NCI-H748 treated with DMSO at 0.1 percent for 48 hours (cell line): ENCODE results near the gene EBF3.

Experiments
- DNase-seq: peaks from one replicate; lab custom pipeline; 2025; lab: John Stamatoyannopoulos, UW

Gene EBF3

DNA sequence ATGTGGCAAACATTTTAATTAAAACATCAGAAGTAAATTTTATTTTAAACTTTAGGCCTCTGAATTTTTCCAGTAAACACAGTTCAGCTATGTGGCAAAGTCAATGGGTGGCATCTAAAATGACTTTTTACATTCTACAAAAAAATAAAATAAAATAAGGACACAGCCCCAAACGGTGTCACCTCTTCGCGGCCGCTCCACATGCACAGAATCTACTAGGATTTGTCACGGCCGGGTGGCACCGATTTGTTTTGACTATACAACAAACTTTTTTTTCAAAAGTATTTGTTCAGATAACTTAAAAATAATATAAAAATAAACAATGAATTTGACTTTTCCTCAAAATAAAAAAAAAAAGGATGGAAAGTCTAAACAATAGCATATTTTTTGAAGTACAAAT is 127.8 kb downstream of the EBF3 start:
- no peak for DNase-seq

DNA sequence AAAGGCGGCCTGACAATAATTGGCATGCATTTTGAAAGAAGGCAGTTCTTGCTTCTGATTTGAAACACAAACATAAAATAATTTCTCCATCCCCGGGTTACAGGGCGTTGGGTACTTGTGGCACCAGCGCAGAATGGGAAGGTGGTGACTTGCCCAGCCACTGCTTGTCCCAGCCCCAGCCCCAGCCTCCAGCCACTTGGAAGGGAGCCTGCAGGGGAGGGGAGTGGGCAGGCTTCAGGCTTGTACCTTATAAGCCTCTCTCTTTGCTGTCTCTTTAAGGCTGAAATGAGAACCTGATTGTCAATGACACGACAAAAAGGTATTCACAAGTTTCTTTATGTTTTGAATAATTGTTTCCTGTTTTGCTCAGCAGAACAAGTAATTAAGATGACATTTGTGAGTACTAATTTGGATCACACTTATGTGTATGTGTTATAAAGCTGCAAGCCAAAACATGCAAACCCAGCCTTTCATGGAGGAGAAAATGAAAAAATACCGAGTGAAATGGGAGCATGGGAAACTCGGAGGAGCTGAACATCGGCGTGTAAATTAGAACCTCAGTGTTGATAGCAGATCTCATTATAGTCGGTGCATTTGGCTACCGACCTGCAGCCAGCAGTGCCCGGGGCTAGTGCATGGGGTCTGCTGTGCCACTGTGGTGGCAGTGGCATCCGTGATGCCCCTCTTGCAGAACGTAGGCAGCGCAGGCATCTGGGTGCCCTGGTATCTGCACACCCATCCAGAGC is 129.9 kb downstream of the EBF3 start:
- DNase-seq, result peak; percentile 15

DNA sequence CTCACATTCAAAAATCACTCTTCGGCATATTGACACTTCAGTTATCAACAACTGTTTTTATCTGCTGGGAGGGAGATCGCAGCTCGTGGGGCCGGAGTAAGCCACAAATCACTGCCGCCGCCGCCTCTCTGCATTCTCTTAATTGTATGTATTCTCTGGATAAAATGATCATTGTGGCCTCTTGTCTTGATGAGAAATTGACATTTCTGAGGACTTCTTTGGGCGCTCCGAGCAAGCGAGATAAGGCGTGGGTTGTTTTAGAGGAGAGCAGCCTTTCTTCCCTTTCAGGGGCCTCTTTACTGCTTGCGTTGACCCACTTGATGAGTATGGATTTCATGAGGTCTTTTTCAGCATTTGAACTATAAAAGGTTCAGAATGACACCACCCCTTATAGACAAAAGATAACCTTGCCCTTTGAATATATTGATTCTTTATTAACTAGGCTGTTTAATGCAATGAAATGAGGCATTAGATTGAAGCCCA is 130.6 kb downstream of the EBF3 start:
- DNase-seq, result no peak

GRCh38 chr10:129832573-129833467 is 131.3 kb downstream of the EBF3 start:
- no peak for DNase-seq

DNA sequence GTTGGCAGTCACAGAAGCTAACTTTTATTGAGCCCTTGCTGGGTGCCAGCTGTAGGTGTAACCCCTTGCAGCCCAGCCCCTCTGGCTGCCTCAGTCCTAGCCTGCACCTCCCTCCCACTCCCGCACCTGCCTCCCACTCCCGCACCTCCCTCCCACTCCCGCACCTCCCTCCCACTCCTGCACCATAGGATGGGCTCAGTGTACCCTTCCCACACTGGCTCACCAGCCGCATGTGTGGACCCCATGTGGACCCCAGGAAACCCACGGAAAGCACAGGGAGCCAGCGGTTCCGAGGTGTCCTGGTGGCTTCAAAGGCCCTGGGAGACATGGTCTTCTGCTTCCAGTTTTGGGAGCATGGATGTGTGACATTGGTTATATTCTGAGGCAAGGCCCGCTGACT is 132.9 kb downstream of the EBF3 start:
- DNase-seq, result no peak

GRCh38 chr10:129825826-129826225 is 138.2 kb downstream of the EBF3 start:
- DNase-seq, result no peak

DNA sequence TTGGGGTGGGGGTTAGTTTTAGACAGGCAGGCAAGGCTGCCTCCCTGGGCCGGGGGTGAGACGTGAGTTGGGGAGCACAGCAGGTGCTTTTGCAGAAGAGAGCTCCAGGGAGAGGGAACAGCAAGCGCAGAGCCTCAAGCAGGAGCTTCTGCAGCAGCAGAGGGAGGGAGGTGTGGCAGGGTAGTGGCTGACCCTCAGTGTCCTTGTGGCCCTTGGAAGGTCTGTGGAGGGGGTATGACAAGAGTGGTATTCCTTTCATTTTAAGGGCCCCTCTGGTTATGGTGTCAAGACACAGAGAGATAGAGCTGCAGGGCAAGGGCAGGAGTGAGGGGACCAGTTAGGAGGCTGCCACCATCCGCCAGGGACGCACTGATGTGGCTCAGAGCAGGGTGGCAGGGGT is 138.9 kb downstream of the EBF3 start:
- no peak for DNase-seq

DNA sequence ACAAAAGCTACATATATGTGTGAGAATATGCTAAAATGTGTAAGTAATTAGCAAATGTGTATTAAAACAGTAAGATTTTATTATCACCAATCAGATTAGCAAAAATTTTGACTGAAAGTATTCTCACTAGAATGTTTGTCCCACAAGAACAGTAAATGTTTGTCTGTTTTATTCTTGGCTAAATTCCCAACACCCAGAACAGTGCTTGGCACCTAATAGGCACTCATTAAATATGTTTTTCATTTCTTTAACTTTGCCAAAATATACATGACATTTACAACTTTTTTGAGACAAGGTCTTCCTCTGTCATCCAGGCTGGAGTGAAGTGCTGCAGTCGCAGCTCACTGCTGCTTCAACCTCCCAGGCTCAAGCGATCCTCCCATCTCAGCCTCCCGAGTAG is 143.6 kb downstream of the EBF3 start:
- no peak for DNase-seq

DNA sequence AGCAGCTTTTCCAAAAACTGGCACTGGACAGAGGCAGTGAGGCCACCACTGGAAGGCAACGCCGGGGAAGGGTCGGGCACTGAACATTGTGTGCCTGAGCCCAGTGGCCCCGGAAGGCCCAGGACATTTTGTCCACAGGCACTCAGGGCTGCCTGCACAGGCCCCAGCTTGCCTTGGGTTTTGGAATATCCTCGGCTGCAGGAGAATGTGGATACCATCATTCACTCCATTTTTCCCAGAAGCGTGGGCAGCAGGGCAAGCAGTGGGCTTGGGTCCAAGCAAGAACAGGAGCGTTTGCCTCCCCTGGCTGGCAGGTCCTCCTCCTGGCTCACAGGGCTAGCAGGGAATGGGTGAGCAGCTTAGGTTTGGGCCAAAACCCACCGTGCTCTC is 147.4 kb downstream of the EBF3 start:
- DNase-seq, result no peak

GRCh38 chr10:129815898-129816655 is 148.0 kb downstream of the EBF3 start:
- no peak for DNase-seq

DNA sequence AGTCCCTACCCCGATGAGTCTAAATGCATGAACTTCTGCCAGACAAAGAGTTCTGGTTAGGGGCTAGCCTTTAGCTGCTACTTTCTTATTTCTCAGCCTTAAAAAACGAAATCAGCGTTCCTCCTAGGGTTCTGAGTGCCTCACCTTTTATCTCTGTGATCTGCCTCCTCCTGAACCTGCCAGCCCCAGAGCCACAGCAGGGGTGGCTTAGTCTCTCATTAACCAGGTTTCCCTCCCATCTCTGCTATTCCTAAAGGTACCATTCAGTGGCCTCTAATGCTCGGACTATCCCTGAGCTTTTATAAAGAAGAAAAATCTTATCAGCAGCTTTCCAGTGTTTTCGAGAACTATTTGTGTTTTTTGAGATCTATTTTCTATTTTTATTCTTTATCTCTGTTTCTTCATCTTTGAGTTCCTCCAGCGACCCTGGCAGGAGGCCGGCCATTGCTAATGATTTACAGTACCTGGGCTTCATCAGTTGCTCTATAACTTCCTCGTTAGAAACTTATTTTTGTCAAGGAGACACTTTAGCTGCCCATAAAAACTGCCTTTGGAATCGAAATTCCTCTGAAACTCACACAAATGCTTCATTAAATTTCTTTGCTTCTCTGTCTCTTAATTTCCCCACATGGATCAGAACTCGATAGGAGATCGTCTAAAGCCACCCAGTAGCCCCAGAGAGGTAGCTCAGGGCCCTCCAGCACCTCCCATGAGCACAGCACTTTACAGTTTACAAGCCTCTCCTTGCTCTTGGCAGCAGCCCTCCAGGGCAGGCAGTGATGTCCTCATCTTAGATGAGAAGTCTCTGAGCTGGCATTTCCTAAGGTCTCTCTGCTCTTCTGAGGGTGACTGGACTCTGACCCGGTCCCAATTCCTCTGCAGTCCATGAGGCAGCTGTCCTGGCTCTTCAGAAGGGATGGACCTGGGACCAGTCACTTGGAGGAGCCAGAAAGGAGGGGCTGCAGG is 149.1 kb downstream of the EBF3 start:
- no peak for DNase-seq

- DNase-seq, result no peak
Measured at GRCh38 chr10:129812398-129812797, 151.7 kb downstream of the EBF3 start.

- no peak for DNase-seq
Measured at GRCh38 chr10:129811208-129811607, 152.9 kb downstream of the EBF3 start.

GRCh38 chr10:129809841-129810240 is 154.2 kb downstream of the EBF3 start:
- DNase-seq, result no peak

GRCh38 chr10:129809431-129809830 is 154.6 kb downstream of the EBF3 start:
- DNase-seq, result no peak

DNA sequence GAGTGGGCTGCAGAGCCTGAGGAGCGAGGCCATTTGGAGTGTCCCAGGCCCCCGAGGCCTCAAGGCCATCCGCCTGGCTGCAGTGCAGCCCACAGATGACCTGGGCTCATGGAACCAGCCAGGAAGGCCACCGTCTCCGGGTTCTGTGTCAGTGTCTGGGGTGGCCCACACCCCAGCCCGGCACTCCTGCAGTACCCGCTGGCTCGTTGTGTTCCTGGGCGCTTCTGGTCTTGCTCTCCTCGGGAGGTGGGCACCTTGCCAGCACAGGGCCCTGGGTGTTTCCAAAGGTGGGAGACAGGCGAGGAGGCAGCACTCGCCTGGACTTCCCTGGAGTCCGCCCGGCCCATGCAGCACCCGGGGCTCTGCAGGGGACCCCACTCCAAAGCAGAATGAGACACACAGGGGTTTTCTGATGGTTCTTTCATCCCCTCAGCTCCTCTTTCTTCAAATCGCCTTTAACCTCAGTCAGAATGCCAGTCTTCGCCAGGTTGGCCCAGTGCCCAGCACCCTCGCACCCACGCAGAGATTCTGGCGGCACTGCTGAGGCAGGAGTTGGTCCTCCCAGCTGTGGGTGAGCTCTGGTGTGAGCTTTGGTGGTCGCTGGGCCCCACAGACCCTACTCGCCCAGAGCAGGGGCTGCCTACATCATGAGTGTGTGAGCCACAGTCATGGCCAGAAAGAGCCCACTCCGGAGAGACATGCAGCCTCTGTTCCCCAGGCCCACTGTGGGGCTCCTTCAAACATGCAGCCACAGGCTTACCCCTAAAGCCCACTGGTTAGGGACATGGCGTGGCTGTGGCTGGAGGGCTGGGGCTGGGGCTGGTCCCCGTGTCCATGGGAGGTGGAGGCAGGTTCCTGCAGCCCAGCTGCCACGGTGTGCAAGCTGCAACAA is 155.7 kb downstream of the EBF3 start:
- DNase-seq, result no peak

GRCh38 chr10:129807211-129807610 is 156.9 kb downstream of the EBF3 start:
- no peak for DNase-seq

- no peak for DNase-seq
Measured at GRCh38 chr10:129800796-129801340, 163.2 kb downstream of the EBF3 start.

- no peak for DNase-seq
Measured at GRCh38 chr10:129799942-129800341, 164.1 kb downstream of the EBF3 start.
